Adrenal gland (tissue), 5 donors: ENCODE results near the gene FCHSD2.

Source experiments
- POLR2A ChIP-seq, 2 donors: fragments of 450-650 bp; IDR thresholded peaks; one replicate each; pipeline ENCODE4 v1.6.1; 2017; ENCODE audit warnings: antibody characterized with exemption in 2 of 2, mild to moderate bottlenecking in 2 of 2, moderate library complexity in 1 of 2
- TF ChIP-seq, protein P1 (sequence below), 6 experiments: fragments of 450-650 bp in 4 of 6; fragments of 200-600 bp in 2 of 6; sonication (generic) in 1 of 6; IDR thresholded peaks; 1 replicate in 5 of 6; 2 replicates in 1 of 6; pipeline versions ENCODE4 v1.5.1 to v1.8.0; 2016 to 2021; ENCODE audit warnings: antibody characterized with exemption in 6 of 6, mild to moderate bottlenecking in 2 of 6, moderate library complexity in 1 of 6
- donor health status: DM: no; HTN: no; CAD: no.

DNA sequence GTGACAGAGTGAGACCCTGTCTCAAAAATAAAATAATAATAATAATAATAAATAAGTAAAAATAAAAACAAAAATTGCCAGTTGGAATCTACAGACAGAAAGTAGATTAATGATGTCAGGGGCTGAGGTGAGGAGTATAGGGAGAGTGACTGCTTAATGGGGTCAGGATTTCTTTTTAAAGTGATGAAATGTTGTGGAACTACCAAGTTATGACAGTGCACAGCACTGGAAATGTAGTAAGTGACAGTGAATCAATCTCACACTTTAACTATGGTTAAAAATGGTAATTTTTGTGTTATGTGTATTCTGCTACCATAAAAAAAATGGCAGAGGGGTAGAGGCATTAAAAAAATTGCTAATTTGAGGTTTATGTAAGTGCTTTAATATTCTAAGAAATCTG lies 240.7 kb downstream of the FCHSD2 start:
- TF ChIP-seq, protein P1, sequence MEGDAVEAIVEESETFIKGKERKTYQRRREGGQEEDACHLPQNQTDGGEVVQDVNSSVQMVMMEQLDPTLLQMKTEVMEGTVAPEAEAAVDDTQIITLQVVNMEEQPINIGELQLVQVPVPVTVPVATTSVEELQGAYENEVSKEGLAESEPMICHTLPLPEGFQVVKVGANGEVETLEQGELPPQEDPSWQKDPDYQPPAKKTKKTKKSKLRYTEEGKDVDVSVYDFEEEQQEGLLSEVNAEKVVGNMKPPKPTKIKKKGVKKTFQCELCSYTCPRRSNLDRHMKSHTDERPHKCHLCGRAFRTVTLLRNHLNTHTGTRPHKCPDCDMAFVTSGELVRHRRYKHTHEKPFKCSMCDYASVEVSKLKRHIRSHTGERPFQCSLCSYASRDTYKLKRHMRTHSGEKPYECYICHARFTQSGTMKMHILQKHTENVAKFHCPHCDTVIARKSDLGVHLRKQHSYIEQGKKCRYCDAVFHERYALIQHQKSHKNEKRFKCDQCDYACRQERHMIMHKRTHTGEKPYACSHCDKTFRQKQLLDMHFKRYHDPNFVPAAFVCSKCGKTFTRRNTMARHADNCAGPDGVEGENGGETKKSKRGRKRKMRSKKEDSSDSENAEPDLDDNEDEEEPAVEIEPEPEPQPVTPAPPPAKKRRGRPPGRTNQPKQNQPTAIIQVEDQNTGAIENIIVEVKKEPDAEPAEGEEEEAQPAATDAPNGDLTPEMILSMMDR (IDR thresholded peaks at IDR 0.05): no peak
- no peak for TF ChIP-seq POLR2A (IDR thresholded peaks at IDR 0.05)
